GM12878 (cell line): Measurements from ENCODE around the gene RALGAPA2. TPM values are rescaled to one million over a fixed set of nuclear protein-coding genes. Genes with fewer than 3 reads are reported as not detected.

Source experiments
- ATAC-seq: fragments of 200-7000 bp; cut with Tn5 transposase; 3 replicates; pipeline ENCODE4 v1.9.1; 2020; ENCODE audit warnings: mild to moderate bottlenecking, moderate library complexity
- BruUV-seq: library from RNA; stranded (reverse); fragments of 400-500 nt; replicated peaks from 2 replicates; lab custom pipeline; 2021; lab: Mats Ljungman, UMichigan
- CTCF ChIA-PET: fragments of 300-600 bp; sonication (Branson Sonifier 250); formaldehyde crosslinking; extraction: SDS; loops from one replicate; lab custom pipeline; 2021; ENCODE audit warnings: inconsistent platforms; lab: Yijun Ruan, JAX
- POLR2A ChIA-PET: fragments of 350-600 bp; formaldehyde crosslinking; extraction: SDS; loops from one replicate; lab custom pipeline; 2021; ENCODE audit warnings: inconsistent platforms; lab: Charles Lee
- RAD21 ChIA-PET: fragments of 300-600 bp; sonication (Branson Sonifier 250); formaldehyde crosslinking; loops from one replicate; lab custom pipeline; 2023; ENCODE audit warnings: antibody characterized with exemption; ENCODE audit not compliant: unreplicated experiment; lab: Charles Lee
- SMC1A ChIA-PET: fragments of 300-600 bp; sonication (Branson Sonifier 250); formaldehyde crosslinking; loops from one replicate; lab custom pipeline; 2023; ENCODE audit not compliant: unreplicated experiment, uncharacterized antibody; lab: Charles Lee
- DNase-seq: peaks from one replicate; pipeline ENCODE4 v3.0.0-alpha.2; 2011; ENCODE audit warnings: low read depth, low spot score
- FAIRE-seq: peaks from 3 replicates; lab custom pipeline; 2011; peaks lifted over from hg19 to GRCh38; lab: Jason Lieb, UNC
- H2AFZ ChIP-seq: 2 replicates; pipeline ENCODE4 v1.6.0; 2011; ENCODE audit warnings: low read depth, low read length, control low read depth; ENCODE audit not compliant: control insufficient read depth
- H3K27ac ChIP-seq: 2 replicates; pipeline ENCODE4 v1.5.1; 2011; ENCODE audit warnings: control low read depth; ENCODE audit not compliant: control insufficient read depth, insufficient read depth
- H3K27me3 ChIP-seq, 2 experiments: replicated peaks in 1 of 2; 2 replicates each; pipeline versions ENCODE4 v1.6.0 to v1.6.1; 2011; ENCODE audit warnings: low read length in 1 of 2; ENCODE audit not compliant: control insufficient read depth in 2 of 2, insufficient read depth in 2 of 2
- H3K36me3 ChIP-seq, 2 experiments: 2 replicates each; pipeline ENCODE4 v1.5.1; 2011; ENCODE audit warnings: low read length in 1 of 2; ENCODE audit not compliant: control insufficient read depth in 2 of 2, insufficient read depth in 2 of 2
- H3K4me1 ChIP-seq: 2 replicates; pipeline ENCODE4 v1.6.1; 2011; ENCODE audit warnings: mild to moderate bottlenecking, low read length, moderate library complexity, mixed read lengths; ENCODE audit not compliant: control insufficient read depth, insufficient read depth
- H3K4me2 ChIP-seq: 2 replicates; pipeline ENCODE4 v1.6.0; 2011; ENCODE audit warnings: control low read depth; ENCODE audit not compliant: control insufficient read depth, insufficient read depth
- H3K4me3 ChIP-seq: fragments of 200-600 bp; sonication (generic); 2 replicates; pipeline ENCODE4 v1.5.1; 2016
- H3K79me2 ChIP-seq: 2 replicates; pipeline ENCODE4 v1.6.0; 2011; ENCODE audit warnings: low read length; ENCODE audit not compliant: control insufficient read depth, insufficient read depth
- H3K9ac ChIP-seq: 2 replicates; pipeline ENCODE4 v1.8.0; 2011; ENCODE audit warnings: low read length, control low read depth, mixed read lengths; ENCODE audit not compliant: control insufficient read depth, insufficient read depth
- H3K9me3 ChIP-seq: replicated peaks from 3 replicates; pipeline ENCODE4 v1.5.1; 2011; ENCODE audit warnings: mild to moderate bottlenecking, low read length; ENCODE audit not compliant: control insufficient read depth, insufficient read depth
- H4K20me1 ChIP-seq: 2 replicates; pipeline ENCODE4 v1.6.0; 2011; ENCODE audit not compliant: control insufficient read depth, insufficient read depth
- ESRRA ChIP-seq: IDR thresholded peaks from 2 replicates; pipeline ENCODE4 v1.6.1; 2012; ENCODE audit warnings: mild to moderate bottlenecking, low read length, improper control_type of control experiment
- FOXM1 ChIP-seq: IDR thresholded peaks from 2 replicates; pipeline ENCODE4 v1.6.1; 2012; ENCODE audit warnings: low read depth, mild to moderate bottlenecking, inconsistent platforms, low read length, moderate library complexity
- MEF2A ChIP-seq: IDR thresholded peaks from 2 replicates; pipeline ENCODE4 v1.6.1; 2011; ENCODE audit warnings: low read depth, mild to moderate bottlenecking, low read length, moderate library complexity; ENCODE audit not compliant: insufficient read depth
- RUNX3 ChIP-seq: IDR thresholded peaks from 2 replicates; pipeline ENCODE4 v1.6.1; 2012; ENCODE audit warnings: low read length, inconsistent platforms
- ZZZ3 ChIP-seq: IDR thresholded peaks from 2 replicates; pipeline ENCODE4 v1.6.1; 2011; ENCODE audit warnings: low read depth; ENCODE audit not compliant: control insufficient read depth, insufficient read length
- whole genome bisulfite sequencing: methylation state at CpG from one replicate; pipeline ENCODE4 v1.1.6; 2016; ENCODE audit warnings: low lambda C conversion rate; ENCODE audit not compliant: insufficient replicate concordance, insufficient coverage; ENCODE audit errors: missing lambda C conversion rate; 5-methylcytosine and 5-hydroxymethylcytosine counted together
- in situ Hi-C: fragments of 300-500 bp; cut with MboI; formaldehyde crosslinking; loops from 9 replicates; pipeline ENCODE4 v1.14.3; 2018; ENCODE audit warnings: mixed read lengths
- intact Hi-C: fragments of 100-400 bp; cut with micrococcal nuclease; formaldehyde crosslinking; loops from one replicate; pipeline ENCODE4 v1.14.2; 2022; ENCODE audit not compliant: unreplicated experiment
- polyA plus RNA-seq, 11 experiments: library from polyadenylated mRNA; depleted of rRNA in 4 of 11; unstranded in 6 of 11; stranded (reverse) in 5 of 11; fragments of >200 nt; fragmentation: Nextera tagmentation in 4 of 11; fragmentation: Illumina TruSeq in 1 of 11; extraction: Ambion mirVana in 4 of 11; extraction: Trizol in 1 of 11; gene quantifications; 1 replicate in 1 of 11; 2 replicates in 10 of 11; pipeline versions ENCODE4 v1.2.1 to v1.2.3, GENCODE V29; 2011 to 2016; ENCODE audit warnings: inconsistent platforms in 2 of 11, missing spikeins in 2 of 11, low read depth in 1 of 11
- total RNA-seq, 4 experiments: library from RNA; depleted of rRNA in 3 of 4; stranded (reverse); fragments of >200 nt in 3 of 4; fragmentation: Illumina TruSeq in 1 of 4; extraction: Trizol in 1 of 4; gene quantifications; 2 replicates each; pipeline versions ENCODE4 v1.2.1 to v1.2.3, GENCODE V29; 2013 to 2021
- TF ChIP-seq, protein P1 (sequence below): fragments of 450-650 bp; IDR thresholded peaks from 2 replicates; pipeline ENCODE4 v1.6.1; 2016; ENCODE audit warnings: mild to moderate bottlenecking, moderate library complexity, borderline replicate concordance
- TF ChIP-seq, protein P2 (sequence below): fragments of 450-650 bp; IDR thresholded peaks from 2 replicates; pipeline ENCODE4 v1.6.1; 2016; ENCODE audit warnings: mild to moderate bottlenecking

The RALGAPA2 gene
- total and polyA plus RNA-seq, 10 of the 15 experiments (the other 5 are each of a cell fraction or from before 2014, with no cell fraction given), result 2.9 to 29.4 (median 19.6) TPM

DNA sequence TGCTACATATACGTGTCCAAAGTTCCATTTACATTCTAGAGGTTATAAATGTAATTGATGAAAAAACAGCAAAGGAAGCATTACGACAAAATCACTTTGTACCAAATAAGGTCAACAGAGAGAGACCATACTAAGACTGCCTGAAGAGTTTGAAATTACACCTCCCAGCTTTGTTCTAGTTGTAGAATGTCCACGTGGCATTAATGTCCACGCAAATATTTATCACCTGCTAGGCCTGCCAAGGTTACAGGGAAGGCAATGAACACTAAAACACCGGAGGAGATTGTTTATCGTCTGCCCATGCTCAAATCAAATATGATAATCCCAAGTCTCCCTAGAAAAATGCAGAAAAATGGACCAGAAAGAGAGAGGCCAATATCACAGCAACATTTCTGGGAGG is 6.2 kb downstream of the RALGAPA2 start (continued):
- TF ChIP-seq, protein P1, sequence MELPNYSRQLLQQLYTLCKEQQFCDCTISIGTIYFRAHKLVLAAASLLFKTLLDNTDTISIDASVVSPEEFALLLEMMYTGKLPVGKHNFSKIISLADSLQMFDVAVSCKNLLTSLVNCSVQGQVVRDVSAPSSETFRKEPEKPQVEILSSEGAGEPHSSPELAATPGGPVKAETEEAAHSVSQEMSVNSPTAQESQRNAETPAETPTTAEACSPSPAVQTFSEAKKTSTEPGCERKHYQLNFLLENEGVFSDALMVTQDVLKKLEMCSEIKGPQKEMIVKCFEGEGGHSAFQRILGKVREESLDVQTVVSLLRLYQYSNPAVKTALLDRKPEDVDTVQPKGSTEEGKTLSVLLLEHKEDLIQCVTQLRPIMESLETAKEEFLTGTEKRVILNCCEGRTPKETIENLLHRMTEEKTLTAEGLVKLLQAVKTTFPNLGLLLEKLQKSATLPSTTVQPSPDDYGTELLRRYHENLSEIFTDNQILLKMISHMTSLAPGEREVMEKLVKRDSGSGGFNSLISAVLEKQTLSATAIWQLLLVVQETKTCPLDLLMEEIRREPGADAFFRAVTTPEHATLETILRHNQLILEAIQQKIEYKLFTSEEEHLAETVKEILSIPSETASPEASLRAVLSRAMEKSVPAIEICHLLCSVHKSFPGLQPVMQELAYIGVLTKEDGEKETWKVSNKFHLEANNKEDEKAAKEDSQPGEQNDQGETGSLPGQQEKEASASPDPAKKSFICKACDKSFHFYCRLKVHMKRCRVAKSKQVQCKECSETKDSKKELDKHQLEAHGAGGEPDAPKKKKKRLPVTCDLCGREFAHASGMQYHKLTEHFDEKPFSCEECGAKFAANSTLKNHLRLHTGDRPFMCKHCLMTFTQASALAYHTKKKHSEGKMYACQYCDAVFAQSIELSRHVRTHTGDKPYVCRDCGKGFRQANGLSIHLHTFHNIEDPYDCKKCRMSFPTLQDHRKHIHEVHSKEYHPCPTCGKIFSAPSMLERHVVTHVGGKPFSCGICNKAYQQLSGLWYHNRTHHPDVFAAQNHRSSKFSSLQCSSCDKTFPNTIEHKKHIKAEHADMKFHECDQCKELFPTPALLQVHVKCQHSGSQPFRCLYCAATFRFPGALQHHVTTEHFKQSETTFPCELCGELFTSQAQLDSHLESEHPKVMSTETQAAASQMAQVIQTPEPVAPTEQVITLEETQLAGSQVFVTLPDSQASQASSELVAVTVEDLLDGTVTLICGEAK, result no peak
- no peak for TF ChIP-seq ZZZ3

GRCh38 chr20:20702330-20703245 is 9.9 kb downstream of the RALGAPA2 start:
- H3K4me3 ChIP-seq, result no peak overlapping the region
- peak overlapping the region; percentile 27 for H3K27ac ChIP-seq
- H3K36me3 ChIP-seq, result no peaks in the 10 kb centered on the region
- ChIA-PET RAD21 (no interaction called here), SMC1A (interaction anchor here (0.6 kb wide), 1 partner anchor 36 kb away, joined by 3 read pairs; no protein-coding TSS in a partner anchor), CTCF (no interaction called here), POLR2A (interaction anchor here (1.1 to 1.5 kb wide), 2 partner anchors 8 to 33 kb away, joined by 3 read pairs; no protein-coding TSS in a partner anchor)
- peak overlapping the region; percentile 30; the same call in 1 of the 2 replicates for H3K9ac ChIP-seq
- no peaks in the 10 kb centered on the region for H4K20me1 ChIP-seq
- H3K4me1 ChIP-seq, result peaks cover 10% of the 10 kb centered on the region; the same call in 1 of the 2 replicates
- in situ Hi-C loops (no loop called here), intact Hi-C loops (no loop called here)
- no TSS peak for BruUV-seq
- no peaks in the 10 kb centered on the region; the same call in 2 of the 3 replicates for H3K9me3 ChIP-seq
- no peak for FAIRE-seq
- whole genome bisulfite sequencing, result 83% methylated on average over 7 of the region's 7 CpGs
- H3K27me3 ChIP-seq, result no peaks in the 10 kb centered on the region
- no peak overlapping the region for H2AFZ ChIP-seq
- TF ChIP-seq, protein P2, sequence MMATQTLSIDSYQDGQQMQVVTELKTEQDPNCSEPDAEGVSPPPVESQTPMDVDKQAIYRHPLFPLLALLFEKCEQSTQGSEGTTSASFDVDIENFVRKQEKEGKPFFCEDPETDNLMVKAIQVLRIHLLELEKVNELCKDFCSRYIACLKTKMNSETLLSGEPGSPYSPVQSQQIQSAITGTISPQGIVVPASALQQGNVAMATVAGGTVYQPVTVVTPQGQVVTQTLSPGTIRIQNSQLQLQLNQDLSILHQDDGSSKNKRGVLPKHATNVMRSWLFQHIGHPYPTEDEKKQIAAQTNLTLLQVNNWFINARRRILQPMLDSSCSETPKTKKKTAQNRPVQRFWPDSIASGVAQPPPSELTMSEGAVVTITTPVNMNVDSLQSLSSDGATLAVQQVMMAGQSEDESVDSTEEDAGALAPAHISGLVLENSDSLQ, result 0 out of 2 replicates have a peak, but pooled peaks have one; percentile 8
- TF ChIP-seq MEF2A (0 out of 2 replicates have a peak, but pooled peaks have one; percentile 17), RUNX3 (peak; percentile 33; the same call in 1 of the 2 replicates), ESRRA (no peak), FOXM1 (peak; percentile 20; the same call in 1 of the 2 replicates)
- H3K4me2 ChIP-seq, result peak overlapping the region; percentile 53
- H3K79me2 ChIP-seq, result peaks cover 49% of the 10 kb centered on the region
- ATAC-seq, result peak; percentile 42
- no peak for DNase-seq
